Thyroid gland (tissue), 4 donors: ENCODE results near the gene SLC17A7.

Source experiments
- CTCF ChIP-seq, 6 experiments: fragments of 200-600 bp in 3 of 6; fragments of 450-650 bp in 3 of 6; sonication (generic) in 3 of 6; IDR thresholded peaks; one replicate each; pipeline ENCODE4 v1.5.1; 2016 to 2019; ENCODE audit warnings: antibody characterized with exemption in 6 of 6, mild to moderate bottlenecking in 2 of 6, inconsistent platforms in 1 of 6, moderate library complexity in 1 of 6
- POLR2A ChIP-seq, 2 donors: fragments of 450-650 bp; IDR thresholded peaks; one replicate each; pipeline ENCODE4 v1.6.1; 2017; ENCODE audit warnings: antibody characterized with exemption in 2 of 2, mild to moderate bottlenecking in 2 of 2, moderate library complexity in 1 of 2

GRCh38 chr19:49473868-49474541 lies 32.7 kb upstream of the SLC17A7 start, which contains the start of gene FLT3LG:
- TF ChIP-seq CTCF (IDR thresholded peaks at IDR 0.05) (peak; percentile 74 to 99 (median 96)), POLR2A (IDR thresholded peaks at IDR 0.05) (peak in 1 of 2 donors; percentile 25)
